Activated CD4-positive, alpha-beta memory T cell treated with anti-CD3 and anti-CD28 coated beads for 36 hours (primary cell): ENCODE measurements around the gene NCOR2. TPM values are rescaled to one million over a fixed set of nuclear protein-coding genes. Genes with fewer than 3 reads are reported as not detected.

Experiments used
- CTCF ChIA-PET: fragments of 350-600 bp; sonication (Branson Sonifier 250); formaldehyde crosslinking; loops from one replicate; lab custom pipeline; 2021; ENCODE audit warnings: antibody characterized with exemption, inconsistent platforms; lab: Charles Lee
- POLR2A ChIA-PET: fragments of 350-600 bp; sonication (Branson Sonifier 250); formaldehyde crosslinking; loops from one replicate; lab custom pipeline; 2021; ENCODE audit warnings: antibody characterized with exemption; lab: Charles Lee
- DNase-seq: peaks from one replicate; pipeline ENCODE4 v3.0.0-alpha.2; 2020
- H3K27ac Mint-ChIP-seq: one replicate; pipeline ENCODE4 v1.8.0; 2021; ENCODE audit warnings: mixed read lengths
- H3K27me3 Mint-ChIP-seq: one replicate; pipeline ENCODE4 v1.8.0; 2021; ENCODE audit warnings: mixed read lengths
- H3K36me3 Mint-ChIP-seq: one replicate; pipeline ENCODE4 v1.8.0; 2021; ENCODE audit warnings: mixed read lengths
- H3K4me1 Mint-ChIP-seq: one replicate; pipeline ENCODE4 v1.8.0; 2021; ENCODE audit warnings: low read depth, mixed read lengths
- H3K4me3 Mint-ChIP-seq: one replicate; pipeline ENCODE4 v1.8.0; 2021; ENCODE audit warnings: mild to moderate bottlenecking, mixed read lengths
- H3K9me3 Mint-ChIP-seq: one replicate; pipeline ENCODE4 v1.8.0; 2021; ENCODE audit warnings: mixed read lengths
- intact Hi-C: fragments of 100-400 bp; cut with micrococcal nuclease; formaldehyde crosslinking; loops from one replicate; pipeline ENCODE4 v1.15.1; 2023
- total RNA-seq, 2 experiments: library from RNA; stranded (reverse); gene quantifications; one replicate each; pipeline ENCODE4 v1.2.3, GENCODE V29; 2021

NCOR2 gene
- total RNA-seq, 2 experiments from 2014 or later: 86.1 to 86.9 TPM

- Mint-ChIP-seq H3K9me3 (no peaks in the 10 kb centered on the region), H3K36me3 (peaks cover 5% of the 10 kb centered on the region), H3K4me3 (no peak overlapping the region), H3K4me1 (peaks cover 25% of the 10 kb centered on the region), H3K27ac (no peak overlapping the region), H3K27me3 (no peaks in the 10 kb centered on the region)
- ChIA-PET POLR2A (no interaction called here), CTCF (no interaction called here)
- no peak for DNase-seq
- intact Hi-C loops: no loop called here
Observed at GRCh38 chr12:124520265-124520701, 47.1 kb downstream of the NCOR2 start.

- intact Hi-C loops: no loop called here
- peaks cover 24% of the 10 kb centered on the region for H3K4me1 Mint-ChIP-seq
- H3K27ac Mint-ChIP-seq: no peak overlapping the region
- DNase-seq: no peak
- peaks cover 6% of the 10 kb centered on the region for H3K36me3 Mint-ChIP-seq
- no peak overlapping the region for H3K4me3 Mint-ChIP-seq
- no peaks in the 10 kb centered on the region for H3K9me3 Mint-ChIP-seq
- ChIA-PET POLR2A (no interaction called here), CTCF (no interaction called here)
- no peaks in the 10 kb centered on the region for H3K27me3 Mint-ChIP-seq
Observed at GRCh38 chr12:124519746-124520145, 47.7 kb downstream of the NCOR2 start.

- Mint-ChIP-seq H3K4me1 (peaks cover 11% of the 10 kb centered on the region), H3K27ac (no peak overlapping the region), H3K4me3 (no peak overlapping the region), H3K27me3 (no peaks in the 10 kb centered on the region), H3K36me3 (peaks cover 8% of the 10 kb centered on the region), H3K9me3 (no peaks in the 10 kb centered on the region)
- intact Hi-C loops: no loop called here
- ChIA-PET POLR2A (no interaction called here), CTCF (no interaction called here)
- DNase-seq: no peak
Observed at GRCh38 chr12:124518051-124518932, 49.1 kb downstream of the NCOR2 start.
